ENCODE data around the gene UBAC2.
"Not testable (repeated sequence)": the region's sequence is repeated elsewhere in the genome, so short reads cannot be mapped to it uniquely, and the experiment has no call there.

GRCh38 chr13:99409461-99410083, 208.9 kb downstream of the UBAC2 start:
- not testable (repeated sequence) for TF ChIP-seq EZH2, CTCF (IDR thresholded peaks at IDR 0.05)

Data from neural progenitor cell (in vitro differentiated cells).